HG03097 (cell line): Measurements from ENCODE around the gene PBLD.
"Not testable (repeated sequence)": the region's sequence is repeated elsewhere in the genome, so short reads cannot be mapped to it uniquely, and the experiment has no call there.

Experiments used
- ATAC-seq: cut with Tn5 transposase; IDR thresholded peaks from one replicate; pipeline ENCODE4 v1.9.1; 2021; ENCODE audit not compliant: unreplicated experiment, low FRiP score

Gene PBLD

GRCh38 chr10:68284062-68285001 lies 48.4 kb downstream of the PBLD start:
- no peak for ATAC-seq

- no peak for ATAC-seq
Measured at GRCh38 chr10:68280758-68281157, 52.0 kb downstream of the PBLD start.

- ATAC-seq: not testable (repeated sequence)
Measured at GRCh38 chr10:68278906-68279753, 53.6 kb downstream of the PBLD start.

GRCh38 chr10:68277814-68278213 lies 54.9 kb downstream of the PBLD start:
- not testable (repeated sequence) for ATAC-seq

- ATAC-seq: no peak
Measured at GRCh38 chr10:68276224-68276623, 56.5 kb downstream of the PBLD start.

- ATAC-seq: no peak
Measured at GRCh38 chr10:68275600-68276126, 57.1 kb downstream of the PBLD start.

- no peak for ATAC-seq
Measured at GRCh38 chr10:68272833-68273232, 59.9 kb downstream of the PBLD start.

GRCh38 chr10:68271196-68271882 lies 61.4 kb downstream of the PBLD start:
- no peak for ATAC-seq

- no peak for ATAC-seq
Measured at GRCh38 chr10:68269562-68270290, 63.0 kb downstream of the PBLD start.

- no peak for ATAC-seq
Measured at GRCh38 chr10:68261132-68261856, 71.4 kb downstream of the PBLD start.

- ATAC-seq: no peak
Measured at GRCh38 chr10:68253346-68253745, 79.4 kb downstream of the PBLD start.

- ATAC-seq: no peak
Measured at GRCh38 chr10:68251625-68252495, 80.9 kb downstream of the PBLD start.

GRCh38 chr10:68251151-68251550 lies 81.6 kb downstream of the PBLD start:
- no peak for ATAC-seq

GRCh38 chr10:68249297-68249696 lies 83.4 kb downstream of the PBLD start:
- ATAC-seq: no peak

GRCh38 chr10:68247931-68248330 lies 84.8 kb downstream of the PBLD start:
- ATAC-seq: no peak

GRCh38 chr10:68246397-68246796 lies 86.3 kb downstream of the PBLD start:
- ATAC-seq: not testable (repeated sequence)

GRCh38 chr10:68242051-68242450 lies 90.7 kb downstream of the PBLD start:
- no peak for ATAC-seq

GRCh38 chr10:68239596-68240150 lies 93.1 kb downstream of the PBLD start:
- no peak for ATAC-seq
